SK-N-SH treated with all-trans-retinoic acid at 6 μM for 48 hours (cell line): Measurements from ENCODE around the gene ARL2.

Source experiments
- ATAC-seq: fragments of 200-7000 bp; cut with Tn5 transposase; 3 replicates; pipeline ENCODE4 v1.9.1; 2020; ENCODE audit warnings: mild to moderate bottlenecking, moderate library complexity
- ARNTL ChIP-seq: fragments of 450-650 bp; formaldehyde crosslinking; IDR thresholded peaks from 2 replicates; pipeline ENCODE4 v1.5.0; 2020; ENCODE audit warnings: low read depth, mild to moderate bottlenecking, moderate library complexity, borderline replicate concordance
- BACH2 ChIP-seq: fragments of 250-450 bp; sonication (Bioruptor Pico); IDR thresholded peaks from 2 replicates; pipeline ENCODE4 v1.9.0; 2021; ENCODE audit warnings: mild to moderate bottlenecking, borderline replicate concordance
- CREB5 ChIP-seq: fragments of 250-450 bp; sonication (Bioruptor Pico); IDR thresholded peaks from 2 replicates; pipeline ENCODE4 v1.5.1; 2020; ENCODE audit warnings: low read depth, mild to moderate bottlenecking, moderate library complexity
- CSDC2 ChIP-seq: fragments of 250-450 bp; sonication (Bioruptor Pico); IDR thresholded peaks from 2 replicates; pipeline ENCODE4 v1.5.0; 2020; ENCODE audit warnings: mild to moderate bottlenecking, moderate library complexity
- CSRNP3 ChIP-seq: fragments of 250-450 bp; sonication (Bioruptor Pico); IDR thresholded peaks from 2 replicates; pipeline ENCODE4 v1.5.1; 2021; ENCODE audit warnings: mild to moderate bottlenecking, moderate library complexity
- ESRRG ChIP-seq: fragments of 250-450 bp; sonication (Bioruptor Pico); IDR thresholded peaks from 2 replicates; pipeline ENCODE4 v1.6.1; 2021; ENCODE audit warnings: mild to moderate bottlenecking
- ISL1 ChIP-seq: fragments of 250-450 bp; sonication (Bioruptor Pico); IDR thresholded peaks from 2 replicates; pipeline ENCODE4 v2.1.2; 2022; ENCODE audit warnings: mild to moderate bottlenecking, moderate library complexity
- OSR1 ChIP-seq: fragments of 250-450 bp; sonication (Bioruptor Pico); IDR thresholded peaks from 2 replicates; pipeline ENCODE4 v1.8.0; 2022; ENCODE audit warnings: moderate library complexity, mild to moderate bottlenecking, inconsistent platforms
- PATZ1 ChIP-seq: fragments of 250-450 bp; sonication (Bioruptor Pico); IDR thresholded peaks from 2 replicates; pipeline ENCODE4 v1.8.0; 2020; ENCODE audit warnings: mild to moderate bottlenecking, moderate library complexity, borderline replicate concordance
- POU6F1 ChIP-seq: fragments of 250-450 bp; sonication (Bioruptor Pico); IDR thresholded peaks from 2 replicates; pipeline ENCODE4 v1.8.0; 2021; ENCODE audit warnings: low read depth, mild to moderate bottlenecking, moderate library complexity, borderline replicate concordance
- PPARA ChIP-seq: fragments of 250-450 bp; sonication (Bioruptor Pico); IDR thresholded peaks from 2 replicates; pipeline ENCODE4 v1.5.0; 2020; ENCODE audit warnings: mild to moderate bottlenecking, borderline replicate concordance
- RARB ChIP-seq: fragments of 250-450 bp; sonication (Bioruptor Pico); IDR thresholded peaks from 2 replicates; pipeline ENCODE4 v1.8.0; 2021; ENCODE audit warnings: mild to moderate bottlenecking, moderate library complexity
- SNAI2 ChIP-seq: fragments of 250-450 bp; sonication (Bioruptor Pico); IDR thresholded peaks from 2 replicates; pipeline ENCODE4 v1.5.0; 2020; ENCODE audit warnings: mild to moderate bottlenecking, moderate library complexity
- TCF4 ChIP-seq: fragments of 250-450 bp; sonication (Bioruptor Pico); IDR thresholded peaks from 2 replicates; pipeline ENCODE4 v1.8.0; 2021; ENCODE audit warnings: mild to moderate bottlenecking, moderate library complexity, borderline replicate concordance
- TOX ChIP-seq: fragments of 250-450 bp; sonication (Bioruptor Pico); IDR thresholded peaks from 2 replicates; pipeline ENCODE4 v1.8.0; 2021; ENCODE audit warnings: mild to moderate bottlenecking, moderate library complexity, borderline replicate concordance
- TSHZ2 ChIP-seq: fragments of 250-450 bp; sonication (Bioruptor Pico); IDR thresholded peaks from 2 replicates; pipeline ENCODE4 v1.5.0; 2020; ENCODE audit warnings: mild to moderate bottlenecking, moderate library complexity
- ZC3H10 ChIP-seq: fragments of 250-450 bp; sonication (Bioruptor Pico); IDR thresholded peaks from 2 replicates; pipeline ENCODE4 v1.5.1; 2021; ENCODE audit warnings: mild to moderate bottlenecking, moderate library complexity
- ZFP30 ChIP-seq: fragments of 450-650 bp; formaldehyde crosslinking; IDR thresholded peaks from 2 replicates; pipeline ENCODE4 v1.5.0; 2022; ENCODE audit warnings: mild to moderate bottlenecking, moderate library complexity
- ZNF565 ChIP-seq: fragments of 450-650 bp; formaldehyde crosslinking; conservative IDR thresholded peaks from 2 replicates; pipeline ENCODE4 v1.5.0; 2020; ENCODE audit warnings: low read depth, mild to moderate bottlenecking, moderate library complexity
- ZNF70 ChIP-seq: fragments of 450-650 bp; formaldehyde crosslinking; IDR thresholded peaks from 2 replicates; pipeline ENCODE4 v1.5.0; 2020; ENCODE audit warnings: mild to moderate bottlenecking, moderate library complexity
- ZNF8 ChIP-seq: fragments of 450-650 bp; formaldehyde crosslinking; IDR thresholded peaks from 2 replicates; pipeline ENCODE4 v1.5.0; 2020; ENCODE audit warnings: mild to moderate bottlenecking, moderate library complexity

Gene ARL2

GRCh38 chr11:64999478-64999877, 14.5 kb upstream of the ARL2 start:
- no peak for ATAC-seq
- no peak for TF ChIP-seq PPARA (CRISPR knock-in tag)
- TF ChIP-seq PATZ1, result no peak
- no peak for TF ChIP-seq ZNF70
- no peak for TF ChIP-seq SNAI2
- TF ChIP-seq ZNF8, result no peak
- TF ChIP-seq ISL1, result no peak
- TF ChIP-seq TSHZ2 (CRISPR knock-in tag), result no peak
- TF ChIP-seq TCF4 (CRISPR knock-in tag), result no peak
- no peak for TF ChIP-seq ZNF565 (CRISPR knock-in tag)
- TF ChIP-seq TOX (CRISPR knock-in tag), result no peak
- no peak for TF ChIP-seq ZC3H10 (CRISPR knock-in tag)
- TF ChIP-seq OSR1 (CRISPR knock-in tag), result no peak
- no peak for TF ChIP-seq POU6F1 (CRISPR knock-in tag)
- TF ChIP-seq ZFP30 (CRISPR knock-in tag), result no peak
- no peak for TF ChIP-seq CSRNP3 (CRISPR knock-in tag)
- no peak for TF ChIP-seq BACH2 (CRISPR knock-in tag)

GRCh38 chr11:65002706-65003105, 11.3 kb upstream of the ARL2 start:
- ATAC-seq, result no peak
- TF ChIP-seq TCF4 (CRISPR knock-in tag) (no peak), ARNTL (CRISPR knock-in tag) (no peak)

GRCh38 chr11:65003282-65003681, 10.7 kb upstream of the ARL2 start:
- ATAC-seq, result peak; percentile 40; the same call in 2 of the 3 replicates
- no peak for TF ChIP-seq ZC3H10 (CRISPR knock-in tag)
- TF ChIP-seq CREB5 (CRISPR knock-in tag), result no peak
- no peak for TF ChIP-seq SNAI2
- no peak for TF ChIP-seq ZNF70
- TF ChIP-seq ZNF565 (CRISPR knock-in tag), result no peak
- TF ChIP-seq CSDC2 (CRISPR knock-in tag), result no peak
- no peak for TF ChIP-seq ARNTL (CRISPR knock-in tag)
- no peak for TF ChIP-seq ESRRG
- TF ChIP-seq RARB (CRISPR knock-in tag), result no peak
- no peak for TF ChIP-seq TOX (CRISPR knock-in tag)
- no peak for TF ChIP-seq TSHZ2 (CRISPR knock-in tag)
- no peak for TF ChIP-seq PATZ1
- no peak for TF ChIP-seq CSRNP3 (CRISPR knock-in tag)
